B cell (primary cell): Measurements from ENCODE around the gene CCDC88C. TPM values are rescaled to one million over a fixed set of nuclear protein-coding genes. Genes with fewer than 3 reads are reported as not detected.

Experiments used
- ATAC-seq: fragments of 200-7000 bp; cut with Tn5 transposase; one replicate; pipeline ENCODE4 v1.10.0; 2021; ENCODE audit warnings: low read depth, mild to moderate bottlenecking, moderate number of reproducible peaks, moderate library complexity
- CTCF ChIA-PET: fragments of 350-600 bp; sonication (Branson Sonifier 250); formaldehyde crosslinking; loops from one replicate; lab custom pipeline; 2021; ENCODE audit warnings: antibody characterized with exemption, inconsistent platforms; lab: Charles Lee
- POLR2A ChIA-PET: fragments of 350-600 bp; sonication (Branson Sonifier 250); formaldehyde crosslinking; loops from one replicate; lab custom pipeline; 2021; ENCODE audit warnings: antibody characterized with exemption; lab: Charles Lee
- DNase-seq: peaks from one replicate; pipeline ENCODE4 v3.0.0; 2013
- H2AFZ ChIP-seq: 2 replicates; pipeline ENCODE4 v1.6.1; 2012; ENCODE audit warnings: mild to moderate bottlenecking, low read depth, low read length; ENCODE audit not compliant: insufficient read depth, poor library complexity, severe bottlenecking
- H3K27ac ChIP-seq, 2 donors: 1 replicate in 1 of 2; 2 replicates in 1 of 2; pipeline ENCODE4 v1.5.1; 2012 to 2013; ENCODE audit warnings: low read length in 2 of 2, mild to moderate bottlenecking in 2 of 2, moderate library complexity in 1 of 2
- H3K27me3 ChIP-seq, 4 experiments: fragments of 200-600 bp in 1 of 4; sonication (generic) in 1 of 4; replicated peaks in 1 of 4; 1 replicate in 2 of 4; 2 replicates in 2 of 4; pipeline versions ENCODE4 v1.6.1 to v1.7.0; 2013 to 2016; ENCODE audit warnings: low read length in 3 of 4, mild to moderate bottlenecking in 2 of 4, mixed read lengths in 1 of 4, moderate library complexity in 1 of 4; ENCODE audit not compliant: insufficient read depth in 4 of 4, control insufficient read depth in 3 of 4; ENCODE audit errors: control extremely low read depth in 1 of 4
- H3K36me3 ChIP-seq, 2 experiments: replicated peaks in 1 of 2; 1 replicate in 1 of 2; 2 replicates in 1 of 2; pipeline versions ENCODE4 v1.6.1 to v1.7.1; 2013; ENCODE audit warnings: low read length in 1 of 2; ENCODE audit not compliant: insufficient read depth in 2 of 2, control insufficient read depth in 1 of 2; ENCODE audit errors: control extremely low read depth in 1 of 2, extremely low read depth in 1 of 2
- H3K4me1 ChIP-seq, 2 donors: fragments of 200-600 bp in 1 of 2; sonication (generic) in 1 of 2; 1 replicate in 1 of 2; 2 replicates in 1 of 2; pipeline versions ENCODE4 v1.5.1 to v1.6.1; 2013 to 2017; ENCODE audit warnings: low read length in 2 of 2; ENCODE audit not compliant: control insufficient read depth in 2 of 2, insufficient read depth in 2 of 2
- H3K4me2 ChIP-seq: replicated peaks from 2 replicates; pipeline ENCODE3; 2012; ENCODE audit warnings: mild to moderate bottlenecking, low read depth, low read length; ENCODE audit not compliant: poor library complexity, severe bottlenecking
- H3K4me3 ChIP-seq, 5 experiments: fragments of 200-600 bp in 1 of 5; sonication (generic) in 1 of 5; 1 replicate in 3 of 5; 2 replicates in 2 of 5; pipeline versions ENCODE4 v1.5.1 to v1.7.0; 2011 to 2016; ENCODE audit warnings: low read length in 4 of 5, mild to moderate bottlenecking in 4 of 5, low read depth in 2 of 5, control low read depth in 1 of 5, moderate library complexity in 1 of 5; ENCODE audit not compliant: insufficient read depth in 1 of 5; ENCODE audit errors: control extremely low read depth in 1 of 5, extremely low read depth in 1 of 5
- H3K79me2 ChIP-seq: fragments of 200-600 bp; sonication (generic); one replicate; pipeline ENCODE4 v1.6.0; 2016; ENCODE audit warnings: low read length; ENCODE audit not compliant: control insufficient read depth, insufficient read depth
- H3K9ac ChIP-seq: fragments of 200-600 bp; sonication (generic); 2 replicates; pipeline ENCODE4 v1.6.1; 2017; ENCODE audit warnings: mild to moderate bottlenecking, low read length, moderate library complexity
- H3K9me3 ChIP-seq, 3 donors: one replicate each; pipeline versions ENCODE4 v1.6.1 to v1.7.1; 2013; ENCODE audit warnings: low read length in 2 of 3; ENCODE audit not compliant: control insufficient read depth in 2 of 3, insufficient read depth in 1 of 3; ENCODE audit errors: control extremely low read depth in 1 of 3
- H4K20me1 ChIP-seq: 2 replicates; pipeline ENCODE4 v1.6.0; 2012; ENCODE audit warnings: mild to moderate bottlenecking, low read length; ENCODE audit not compliant: insufficient read depth, control insufficient read depth, poor library complexity, severe bottlenecking
- H3K27ac Mint-ChIP-seq: one replicate; pipeline ENCODE4 v1.8.0; 2021; ENCODE audit warnings: mixed read lengths
- H3K27me3 Mint-ChIP-seq: one replicate; pipeline ENCODE4 v1.8.0; 2021; ENCODE audit warnings: mixed read lengths
- H3K4me1 Mint-ChIP-seq: one replicate; pipeline ENCODE4 v1.8.0; 2021; ENCODE audit warnings: mixed read lengths
- H3K4me3 Mint-ChIP-seq: one replicate; pipeline ENCODE4 v1.8.0; 2021; ENCODE audit warnings: mixed read lengths
- H3K9me3 Mint-ChIP-seq: one replicate; pipeline ENCODE4 v1.8.0; 2022; ENCODE audit warnings: mixed read lengths; ENCODE audit not compliant: insufficient read depth
- CTCF ChIP-seq: fragments of 200-600 bp; IDR thresholded peaks from one replicate; pipeline ENCODE4 v1.8.0; 2022; ENCODE audit warnings: antibody characterized with exemption, mild to moderate bottlenecking
- EZH2 ChIP-seq: IDR thresholded peaks from 2 replicates; pipeline ENCODE4 v1.6.1; 2012; ENCODE audit warnings: borderline replicate concordance, low read depth, mild to moderate bottlenecking, moderate library complexity, low read length; ENCODE audit not compliant: insufficient read depth, poor library complexity, severe bottlenecking
- WGBS: methylation state at CpG from one replicate; pipeline ENCODE4 v1.1.5; 2013; ENCODE audit warnings: missing lambda C conversion rate; ENCODE audit not compliant: insufficient coverage; 5-methylcytosine and 5-hydroxymethylcytosine counted together
- intact Hi-C: fragments of 100-400 bp; cut with micrococcal nuclease; formaldehyde crosslinking; loops from one replicate; pipeline ENCODE4 v1.10.0; 2022
- polyA plus RNA-seq: library from polyadenylated mRNA; depleted of rRNA; stranded (reverse); fragments of >200 nt; gene quantifications from 2 replicates; pipeline ENCODE4 v1.2.3, GENCODE V29; 2012
- total RNA-seq, 2 donors: library from RNA; stranded (reverse); fragments of 120-200 nt in 1 of 2; gene quantifications; 1 replicate in 1 of 2; 2 replicates in 1 of 2; pipeline versions ENCODE4 v1.2.3 to v1.2.4, GENCODE V29; 2013 to 2022

CCDC88C gene
- total and polyA plus RNA-seq, 2 donors (not counting 1 experiment from before 2014, with no cell fraction given): 98.7 to 181 TPM

- no peaks in the 10 kb centered on the region for H3K9me3 ChIP-seq
- H3K4me1 ChIP-seq: peaks cover 76 to 79% of the 10 kb centered on the region in 2 donors
- H3K4me3 ChIP-seq: peak overlapping the region in 3 of 5 experiments; percentile 3 to 97 (median 86)
- TF ChIP-seq EZH2 (no peak), CTCF (no peak)
- H4K20me1 ChIP-seq: peaks cover 50% of the 10 kb centered on the region
- peaks cover 72% of the 10 kb centered on the region for H3K79me2 ChIP-seq
- peaks cover 0 to 34% of the 10 kb centered on the region in 2 experiments for H3K36me3 ChIP-seq
- DNase-seq: no peak
- peak overlapping the region; percentile 90 for H3K4me2 ChIP-seq
- POLR2A ChIA-PET: interaction anchor here (0.6 to 1.5 kb wide), 2 partner anchors 40 to 50 kb away, joined by 3 to 6 read pairs; no protein-coding TSS in a partner anchor
- H3K27me3 ChIP-seq: no peaks in the 10 kb centered on the region
- peak overlapping the region; percentile 96 for H3K4me3 Mint-ChIP-seq
- H3K27ac ChIP-seq: peak overlapping the region; percentile 48 to 91
- H3K27ac Mint-ChIP-seq: peak overlapping the region; percentile 94
- peaks cover 70% of the 10 kb centered on the region for H3K4me1 Mint-ChIP-seq
- CTCF ChIA-PET: interaction anchor here (2.9 to 19.8 kb wide), 3 partner anchors 14 to 88 kb away, joined by 19 to 289 read pairs (median 69); no protein-coding TSS in a partner anchor
- no peaks in the 10 kb centered on the region for H3K9me3 Mint-ChIP-seq
- peak overlapping the region; percentile 98 for H3K9ac ChIP-seq
- ATAC-seq: no peak
- intact Hi-C loops: no loop called here
- no peaks in the 10 kb centered on the region for H3K27me3 Mint-ChIP-seq
- WGBS: 88% methylated on average over 3 of the region's 3 CpGs
- H2AFZ ChIP-seq: no peak overlapping the region
Measured at GRCh38 chr14:91414475-91414833, 3.2 kb downstream of the CCDC88C start.
